PFSK-1 (cell line): Measurements from ENCODE around the gene NDUFA8.

Source experiments
- FOXP2 ChIP-seq: optimal IDR thresholded peaks from 2 replicates; pipeline ENCODE3; 2011; ENCODE audit warnings: borderline replicate concordance, control low read depth, inconsistent platforms; ENCODE audit not compliant: insufficient read depth; ENCODE audit errors: extremely low read length, extremely low read depth
- POLR2AphosphoS5 ChIP-seq: IDR thresholded peaks from 2 replicates; pipeline ENCODE4 v1.6.1; 2012; ENCODE audit warnings: low read depth, mild to moderate bottlenecking, control low read depth, low read length, moderate library complexity
- SIN3A ChIP-seq: IDR thresholded peaks from 2 replicates; pipeline ENCODE4 v1.6.1; 2012; ENCODE audit warnings: mild to moderate bottlenecking, low read length, moderate library complexity, borderline replicate concordance; ENCODE audit not compliant: insufficient read depth
- TAF1 ChIP-seq: IDR thresholded peaks from 2 replicates; pipeline ENCODE4 v1.6.1; 2012; ENCODE audit warnings: low read length, control low read depth, borderline replicate concordance; ENCODE audit not compliant: insufficient read depth
- TF ChIP-seq, protein P1 (sequence below), 2 experiments: IDR thresholded peaks; 2 replicates each; pipeline versions ENCODE4 v1.6.1 to v1.8.0; 2011 to 2012; ENCODE audit warnings: low read depth in 2 of 2, low read length in 2 of 2, control low read depth in 1 of 2, inconsistent platforms in 1 of 2, mild to moderate bottlenecking in 1 of 2, moderate library complexity in 1 of 2; ENCODE audit not compliant: insufficient read depth in 1 of 2

DNA sequence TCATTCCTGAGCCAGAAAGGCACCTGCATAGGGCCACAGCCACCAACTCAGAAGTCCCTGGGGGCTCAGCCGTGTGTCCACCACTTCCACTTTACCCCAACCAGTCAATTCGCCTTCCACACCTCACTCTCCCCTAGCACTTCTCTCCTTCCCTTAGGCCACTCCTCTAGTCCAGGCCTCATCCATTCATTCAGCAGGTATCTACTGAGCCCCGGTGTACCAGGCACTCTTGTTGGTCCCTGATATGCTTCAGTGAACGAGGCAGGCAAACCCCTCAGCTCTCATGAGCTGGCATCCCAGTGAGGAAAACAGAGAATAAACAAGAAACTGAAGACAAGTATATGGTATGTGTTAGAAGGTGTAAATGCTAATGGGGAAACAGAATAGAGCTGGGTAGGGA, 28.7 kb downstream of the NDUFA8 start:
- TF ChIP-seq POLR2AphosphoS5 = no peak
- no peak for TF ChIP-seq TAF1
- TF ChIP-seq, protein P1, sequence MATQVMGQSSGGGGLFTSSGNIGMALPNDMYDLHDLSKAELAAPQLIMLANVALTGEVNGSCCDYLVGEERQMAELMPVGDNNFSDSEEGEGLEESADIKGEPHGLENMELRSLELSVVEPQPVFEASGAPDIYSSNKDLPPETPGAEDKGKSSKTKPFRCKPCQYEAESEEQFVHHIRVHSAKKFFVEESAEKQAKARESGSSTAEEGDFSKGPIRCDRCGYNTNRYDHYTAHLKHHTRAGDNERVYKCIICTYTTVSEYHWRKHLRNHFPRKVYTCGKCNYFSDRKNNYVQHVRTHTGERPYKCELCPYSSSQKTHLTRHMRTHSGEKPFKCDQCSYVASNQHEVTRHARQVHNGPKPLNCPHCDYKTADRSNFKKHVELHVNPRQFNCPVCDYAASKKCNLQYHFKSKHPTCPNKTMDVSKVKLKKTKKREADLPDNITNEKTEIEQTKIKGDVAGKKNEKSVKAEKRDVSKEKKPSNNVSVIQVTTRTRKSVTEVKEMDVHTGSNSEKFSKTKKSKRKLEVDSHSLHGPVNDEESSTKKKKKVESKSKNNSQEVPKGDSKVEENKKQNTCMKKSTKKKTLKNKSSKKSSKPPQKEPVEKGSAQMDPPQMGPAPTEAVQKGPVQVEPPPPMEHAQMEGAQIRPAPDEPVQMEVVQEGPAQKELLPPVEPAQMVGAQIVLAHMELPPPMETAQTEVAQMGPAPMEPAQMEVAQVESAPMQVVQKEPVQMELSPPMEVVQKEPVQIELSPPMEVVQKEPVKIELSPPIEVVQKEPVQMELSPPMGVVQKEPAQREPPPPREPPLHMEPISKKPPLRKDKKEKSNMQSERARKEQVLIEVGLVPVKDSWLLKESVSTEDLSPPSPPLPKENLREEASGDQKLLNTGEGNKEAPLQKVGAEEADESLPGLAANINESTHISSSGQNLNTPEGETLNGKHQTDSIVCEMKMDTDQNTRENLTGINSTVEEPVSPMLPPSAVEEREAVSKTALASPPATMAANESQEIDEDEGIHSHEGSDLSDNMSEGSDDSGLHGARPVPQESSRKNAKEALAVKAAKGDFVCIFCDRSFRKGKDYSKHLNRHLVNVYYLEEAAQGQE (IDR thresholded peaks at IDR 0.05; ENCODE audit: insufficient read depth in 1 of 2, low read depth in 2 of 2, low read length in 2 of 2) = no peak
- TF ChIP-seq SIN3A = no peak
- TF ChIP-seq FOXP2 = no peak
